HG03159 (cell line): ENCODE results near the gene APMAP.
"Not testable (repeated sequence)": the region's sequence is repeated elsewhere in the genome, so short reads cannot be mapped to it uniquely, and the experiment has no call there.

ENCODE experiments used
- ATAC-seq: cut with Tn5 transposase; IDR thresholded peaks from one replicate; pipeline ENCODE4 v1.9.1; 2021; ENCODE audit warnings: mild to moderate bottlenecking, moderate library complexity; ENCODE audit not compliant: unreplicated experiment

APMAP gene

GRCh38 chr20:25008388-25009217 lies 16.1 kb upstream of the APMAP start:
- ATAC-seq, result no peak

- no peak for ATAC-seq
Observed at GRCh38 chr20:25007491-25008305, 15.1 kb upstream of the APMAP start.

GRCh38 chr20:25006431-25007167 lies 14.0 kb upstream of the APMAP start:
- ATAC-seq, result no peak

DNA sequence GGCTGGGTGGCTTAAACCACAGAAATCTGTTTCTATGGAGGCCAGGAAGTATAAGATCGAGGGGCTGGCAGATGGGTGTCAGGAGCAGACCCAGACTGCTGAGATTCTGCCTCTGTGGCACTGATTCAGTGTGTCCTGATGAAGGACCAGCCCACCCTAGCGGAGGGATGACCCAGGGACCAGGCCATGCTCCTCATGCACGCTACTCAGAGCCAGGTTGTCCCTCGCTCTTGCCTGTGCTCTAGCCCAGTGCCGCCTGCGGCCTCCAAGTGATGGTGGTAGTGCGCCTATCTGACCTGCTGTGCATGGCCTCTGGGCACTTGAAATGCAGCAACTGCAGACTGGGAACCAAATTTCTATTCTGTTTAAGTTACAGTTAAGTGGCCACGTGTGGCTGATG lies 13.1 kb upstream of the APMAP start:
- no peak for ATAC-seq

DNA sequence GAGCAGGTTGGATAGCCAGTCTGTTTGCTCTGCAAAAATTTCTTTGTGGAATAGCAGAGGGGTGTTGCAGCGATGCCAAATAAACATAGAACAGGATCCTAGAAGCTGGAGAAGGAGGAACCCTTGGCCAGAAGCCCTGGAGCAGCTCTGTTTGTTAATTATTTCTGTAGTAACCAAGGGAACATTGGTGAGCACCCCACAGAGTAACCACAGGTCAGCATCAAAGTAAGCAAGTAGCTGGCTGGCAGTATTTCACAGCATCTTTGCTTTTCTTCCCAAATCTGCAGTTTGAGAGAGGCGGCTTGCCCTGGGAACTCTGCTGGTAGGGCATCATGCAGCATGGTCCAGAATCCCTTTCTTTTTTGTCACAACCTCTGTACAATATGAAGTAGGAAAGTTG lies 12.7 kb upstream of the APMAP start:
- no peak for ATAC-seq

DNA sequence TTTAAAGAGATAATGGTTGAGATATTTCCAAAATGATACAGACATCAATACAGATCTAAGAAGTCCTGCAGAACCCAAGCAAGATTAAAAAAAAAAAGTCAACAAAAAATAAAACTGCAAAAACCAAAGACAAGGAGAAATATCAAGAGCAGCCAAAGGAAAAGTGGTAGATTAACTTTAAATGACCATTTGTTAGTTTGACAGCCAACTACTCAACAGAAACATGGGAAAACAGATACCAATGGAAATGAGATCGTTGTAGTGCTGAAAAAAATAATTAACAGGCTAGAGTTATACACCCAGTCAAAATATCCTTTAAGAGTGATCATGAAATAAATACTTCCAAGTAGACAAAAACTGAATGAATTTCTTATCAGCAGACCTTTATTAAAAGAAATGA lies 10.5 kb upstream of the APMAP start:
- ATAC-seq, result no peak

DNA sequence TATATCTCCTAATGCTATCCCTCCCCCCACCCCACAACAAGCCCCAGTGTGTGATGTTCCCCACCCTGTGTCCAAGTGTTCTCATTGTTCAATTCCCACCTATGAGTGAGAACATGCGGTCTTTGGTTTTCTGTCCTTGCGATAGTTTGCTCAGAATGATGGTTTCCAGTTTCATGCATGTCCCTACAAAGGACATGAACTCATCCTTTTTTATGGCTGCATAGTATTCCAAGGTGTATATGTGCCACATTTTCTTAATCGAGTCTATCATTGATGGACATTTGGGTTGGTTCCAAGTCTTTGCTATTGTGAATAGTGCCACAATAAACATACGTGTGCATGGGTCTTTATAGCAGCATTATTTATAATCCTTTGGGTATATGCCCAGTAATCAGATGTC lies 8.8 kb upstream of the APMAP start:
- not testable (repeated sequence) for ATAC-seq

DNA sequence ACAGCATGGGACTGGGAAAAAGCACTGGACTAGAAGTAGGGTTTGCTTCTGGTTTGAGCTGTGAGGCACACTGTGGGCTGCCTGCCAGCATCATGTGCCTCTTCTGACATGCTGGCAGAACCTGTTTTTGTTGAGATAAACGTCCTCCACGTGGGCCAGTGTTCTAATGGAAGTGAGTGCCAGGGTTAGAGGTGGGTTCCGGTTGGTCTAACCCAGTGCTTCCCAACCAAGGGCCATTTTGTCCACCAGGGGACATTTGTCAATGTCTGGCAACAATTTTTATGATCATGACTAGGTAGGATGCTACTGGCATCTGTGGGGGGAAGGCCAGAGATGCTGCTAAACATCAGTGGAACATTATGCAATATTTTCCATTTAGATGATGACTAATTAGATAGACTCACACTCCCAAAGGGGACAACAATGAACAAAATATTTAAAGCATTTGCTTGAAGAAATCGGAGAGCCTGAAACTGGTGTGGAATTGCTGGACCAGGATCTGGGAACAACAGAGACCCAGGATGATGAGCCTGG lies 7.8 kb upstream of the APMAP start:
- no peak for ATAC-seq

DNA sequence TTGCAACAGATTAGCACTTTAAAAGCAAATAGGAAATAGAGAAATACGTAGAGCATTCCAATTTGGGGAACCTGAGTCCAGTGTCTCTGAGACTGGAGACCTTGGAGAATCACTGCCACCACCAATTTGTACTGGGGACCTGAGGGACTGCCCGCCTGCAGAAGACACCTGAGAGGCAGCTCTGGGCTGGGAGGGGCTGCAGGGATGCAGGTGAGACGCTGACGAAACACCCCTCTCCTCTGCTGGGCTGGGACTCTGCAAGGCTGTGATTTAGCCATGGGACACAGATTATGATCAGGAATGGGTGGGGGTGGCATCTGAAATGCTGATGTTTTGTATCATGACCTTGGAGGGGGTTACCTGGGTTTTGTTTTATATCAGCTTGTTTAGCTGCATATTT lies 7.0 kb upstream of the APMAP start:
- ATAC-seq, result no peak

- ATAC-seq, result no peak
Observed at GRCh38 chr20:24998631-24999445, 6.3 kb upstream of the APMAP start.

- ATAC-seq, result no peak
Observed at GRCh38 chr20:24998121-24998520, 5.6 kb upstream of the APMAP start.

DNA sequence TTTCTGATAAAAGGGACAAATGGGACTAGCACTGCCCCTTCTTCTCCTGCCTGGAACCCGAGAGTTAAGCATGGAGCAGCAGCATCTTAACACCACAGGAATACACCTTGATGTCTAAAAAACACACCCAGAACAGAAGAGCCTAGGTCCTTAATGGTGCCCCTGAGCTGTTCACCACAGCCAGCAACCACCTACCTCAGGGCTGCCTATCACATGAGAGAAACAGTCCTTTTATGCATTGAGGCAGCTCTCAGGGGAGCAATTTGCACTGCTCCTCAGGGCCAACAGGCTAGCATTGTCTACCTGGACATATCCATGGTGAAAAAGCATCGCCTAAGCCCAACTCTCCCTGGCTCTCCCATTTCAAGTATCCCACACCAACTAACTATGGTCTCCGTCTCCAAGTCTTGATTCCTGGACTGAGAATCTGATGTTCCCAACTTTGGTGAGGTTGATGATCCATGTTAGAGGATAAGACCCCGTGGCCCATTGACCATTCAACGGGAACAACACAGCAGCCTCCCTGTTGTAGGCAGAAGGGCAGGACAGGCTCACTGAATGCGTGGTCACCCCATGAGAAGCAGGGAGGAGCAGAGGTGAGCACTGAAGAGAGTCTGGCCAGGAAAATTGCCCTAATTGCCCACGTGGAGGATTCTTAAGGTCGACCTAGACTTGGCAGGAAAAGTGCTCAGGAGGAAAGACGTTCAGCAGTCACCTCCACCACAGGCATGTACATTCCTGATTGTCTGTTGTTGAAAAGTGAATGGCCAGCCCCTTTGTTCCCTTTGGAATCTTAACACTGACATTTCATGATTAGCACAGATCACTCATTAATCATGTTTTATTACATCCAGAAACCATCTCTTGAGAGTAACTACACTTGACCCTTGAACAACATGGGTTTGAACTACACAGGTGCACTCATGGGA lies 4.2 kb upstream of the APMAP start:
- no peak for ATAC-seq

- ATAC-seq, result no peak
Observed at GRCh38 chr20:24995741-24996448, 3.3 kb upstream of the APMAP start.

DNA sequence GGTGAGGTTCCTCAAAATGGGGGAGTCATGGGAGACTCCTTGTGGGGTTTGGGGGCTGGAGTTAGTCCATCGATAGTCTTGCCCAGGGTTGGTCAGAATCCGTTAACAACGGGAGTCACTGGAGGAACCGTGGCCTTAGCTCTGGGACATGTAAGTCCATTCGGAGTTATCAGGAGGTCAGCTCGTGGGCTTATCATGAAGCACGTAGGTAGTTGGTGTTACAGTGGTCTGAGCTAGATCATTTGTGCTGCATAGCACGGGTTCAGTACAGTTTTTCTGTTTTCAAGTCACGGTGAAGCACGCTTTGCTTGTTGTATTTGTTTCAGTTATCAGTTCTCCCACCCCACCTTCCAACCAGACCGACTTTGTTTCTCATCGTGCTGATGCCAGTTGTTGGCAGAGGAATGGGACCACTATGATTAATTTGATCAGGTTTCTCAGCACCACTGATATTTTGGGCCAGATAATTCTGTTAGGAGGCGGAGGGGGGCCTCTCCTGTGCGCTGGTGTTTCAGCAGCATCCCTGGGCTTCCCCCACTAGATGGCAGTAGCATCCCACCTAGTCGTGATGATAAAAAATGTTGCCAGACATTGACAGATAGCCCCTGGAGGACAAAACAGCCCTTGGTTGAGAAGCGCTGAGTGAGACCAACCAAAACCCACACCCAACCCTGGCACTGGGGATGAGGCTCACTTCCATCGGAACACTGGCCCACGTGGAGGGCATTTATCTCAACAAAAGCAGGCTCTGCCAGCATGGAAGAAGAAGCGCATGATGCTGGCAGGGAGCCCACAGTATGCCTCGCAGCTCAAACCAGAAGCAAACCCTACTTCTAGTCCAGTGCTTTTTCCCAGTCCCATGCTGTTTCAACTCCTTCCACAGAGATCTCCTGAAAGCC lies 2.2 kb upstream of the APMAP start:
- ATAC-seq, result no peak

GRCh38 chr20:24994186-24994465 lies 1.6 kb upstream of the APMAP start:
- no peak for ATAC-seq

GRCh38 chr20:24993337-24994185 lies 1.0 kb upstream of the APMAP start:
- ATAC-seq, result no peak

- peak; percentile 20 for ATAC-seq
Observed at GRCh38 chr20:24991897-24992486, 559 bp downstream of the APMAP start.
